Measurements from ENCODE around the gene LRRC37B.
"Not testable (repeated sequence)": the region's sequence is repeated elsewhere in the genome, so short reads cannot be mapped to it uniquely, and the experiment has no call there.

DNA sequence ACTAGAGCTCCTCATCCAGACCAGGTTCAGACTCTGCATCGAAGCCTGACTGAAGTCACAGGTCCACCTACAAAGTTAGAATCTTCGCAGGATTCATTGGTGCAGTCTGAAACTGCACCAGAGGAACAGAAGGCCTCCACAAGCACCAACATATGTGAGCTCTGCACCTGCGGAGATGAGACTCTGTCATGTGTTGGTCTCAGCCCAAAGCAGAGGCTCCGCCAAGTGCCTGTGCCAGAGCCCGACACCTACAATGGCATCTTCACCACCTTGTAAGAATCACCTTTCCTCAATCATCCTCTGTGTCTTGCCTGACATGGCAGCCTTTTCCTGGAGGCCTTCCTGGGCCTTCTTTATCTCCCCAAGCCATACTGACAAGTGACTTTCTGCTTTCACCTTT lies 15.4 kb downstream of the LRRC37B start:
- TF ChIP-seq POLR2AphosphoS5 (IDR thresholded peaks at IDR 0.05; ENCODE audit: low read depth, low read length); TAF1 (IDR thresholded peaks at IDR 0.05; ENCODE audit: low read depth, low read length); POU2F2 (IDR thresholded peaks at IDR 0.05; ENCODE audit: low read depth, low read length); POLR2A (IDR thresholded peaks at IDR 0.05; ENCODE audit: low read depth, low read length); PAX5 (IDR thresholded peaks at IDR 0.05; ENCODE audit: insufficient read depth, low read length, severe bottlenecking); SPI1 (IDR thresholded peaks at IDR 0.05; ENCODE audit: low read depth, low read length): not testable (repeated sequence)
